HTR-8/SVneo (cell line): Measurements from ENCODE around the gene HOMER2.

Source experiments
- DNase-seq: peaks from one replicate; pipeline ENCODE4 v3.0.0; 2011; ENCODE audit warnings: low spot score, mixed read lengths; ENCODE audit not compliant: insufficient read length
- FAIRE-seq: peaks from 2 replicates; lab custom pipeline; 2011; peaks lifted over from hg19 to GRCh38; lab: Jason Lieb, UNC

HOMER2 gene

GRCh38 chr15:82934100-82934880, 18.2 kb downstream of the HOMER2 start:
- DNase-seq, result no peak
- no peak for FAIRE-seq

- FAIRE-seq (no peak), DNase-seq (no peak)
Measured at GRCh38 chr15:82933576-82933975, 18.9 kb downstream of the HOMER2 start.

GRCh38 chr15:82931221-82931620, 21.3 kb downstream of the HOMER2 start:
- DNase-seq, result no peak
- no peak for FAIRE-seq

GRCh38 chr15:82930461-82930860, 22.1 kb downstream of the HOMER2 start:
- FAIRE-seq, result no peak
- DNase-seq, result no peak

GRCh38 chr15:82928711-82929110, 23.8 kb downstream of the HOMER2 start:
- no peak for DNase-seq
- FAIRE-seq, result no peak

GRCh38 chr15:82923744-82924143, 28.8 kb downstream of the HOMER2 start:
- FAIRE-seq (no peak), DNase-seq (no peak)

GRCh38 chr15:82922737-82923136, 29.8 kb downstream of the HOMER2 start:
- DNase-seq (no peak), FAIRE-seq (no peak)

GRCh38 chr15:82921939-82922338, 30.6 kb downstream of the HOMER2 start:
- no peak for DNase-seq
- no peak for FAIRE-seq

GRCh38 chr15:82921242-82921641, 31.3 kb downstream of the HOMER2 start:
- DNase-seq (no peak), FAIRE-seq (no peak)

- no peak for FAIRE-seq
- no peak for DNase-seq
Measured at GRCh38 chr15:82919231-82919886, 33.2 kb downstream of the HOMER2 start.

- DNase-seq (no peak), FAIRE-seq (no peak)
Measured at GRCh38 chr15:82918607-82919230, 33.8 kb downstream of the HOMER2 start.

- no peak for FAIRE-seq
- no peak for DNase-seq
Measured at GRCh38 chr15:82918162-82918561, 34.4 kb downstream of the HOMER2 start.

- DNase-seq, result no peak
- no peak for FAIRE-seq
Measured at GRCh38 chr15:82917249-82917648, 35.3 kb downstream of the HOMER2 start.

GRCh38 chr15:82916161-82916952, 36.2 kb downstream of the HOMER2 start:
- no peak for FAIRE-seq

GRCh38 chr15:82914396-82914795, 38.1 kb downstream of the HOMER2 start:
- FAIRE-seq (no peak), DNase-seq (no peak)

More at GRCh38 chr15:82916161-82916952, 36.2 kb downstream of the HOMER2 start:
- DNase-seq, result no peak

GRCh38 chr15:82911458-82911857, 41.1 kb downstream of the HOMER2 start:
- DNase-seq (no peak), FAIRE-seq (no peak)

GRCh38 chr15:82910721-82911120, 41.8 kb downstream of the HOMER2 start:
- no peak for DNase-seq
- no peak for FAIRE-seq

- DNase-seq (no peak), FAIRE-seq (no peak)
Measured at GRCh38 chr15:82909080-82909815, 43.3 kb downstream of the HOMER2 start.

- DNase-seq (no peak), FAIRE-seq (no peak)
Measured at GRCh38 chr15:82907350-82907749, 45.2 kb downstream of the HOMER2 start.

- FAIRE-seq (no peak), DNase-seq (no peak)
Measured at GRCh38 chr15:82904574-82904973, 47.9 kb downstream of the HOMER2 start.
